Astrocyte (in vitro differentiated cells and primary cell): ENCODE data around the gene ATP2B3.

Source experiments
- CTCF ChIP-seq: IDR thresholded peaks from 2 replicates; pipeline ENCODE4 v1.5.1; 2011; ENCODE audit warnings: low read depth, mild to moderate bottlenecking, inconsistent platforms, low read length, moderate library complexity; ENCODE audit not compliant: insufficient read depth
- EZH2 ChIP-seq: IDR thresholded peaks from 2 replicates; pipeline ENCODE4 v1.6.1; 2012; ENCODE audit warnings: mild to moderate bottlenecking, low read length, inconsistent platforms; ENCODE audit not compliant: insufficient read depth

DNA sequence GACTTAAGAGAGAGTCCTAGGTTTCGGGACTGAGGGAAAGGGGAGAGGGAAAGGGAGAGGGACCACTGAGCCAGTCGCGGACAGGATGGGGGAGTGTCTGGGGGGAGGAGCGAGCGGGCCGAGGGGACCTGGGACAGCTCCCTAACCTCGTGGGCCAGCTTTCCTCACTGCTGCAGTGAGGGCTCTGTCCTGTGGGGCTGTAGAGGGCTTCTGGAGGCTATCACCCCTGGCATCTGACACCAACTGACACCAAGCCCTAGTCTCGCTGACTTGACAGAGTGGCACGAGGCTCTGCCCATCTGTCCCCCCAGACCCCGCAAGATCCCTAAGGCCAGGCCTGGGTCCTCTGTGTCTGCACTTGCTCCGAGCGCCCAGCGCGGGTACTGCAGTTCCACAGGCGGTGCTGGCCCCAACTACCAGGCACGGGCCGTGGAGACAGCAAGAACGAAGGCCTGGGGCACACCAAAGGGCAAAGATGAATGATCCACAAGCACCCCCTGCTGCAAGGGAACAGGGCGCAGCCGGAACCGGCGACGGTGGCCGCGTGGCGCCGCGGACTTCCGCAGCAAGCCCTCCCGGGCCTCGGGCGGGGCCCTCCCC, 47.5 kb upstream of the ATP2B3 start:
- no peak for TF ChIP-seq CTCF
- TF ChIP-seq EZH2: no peak
